Calu3 (cell line): Measurements from ENCODE around the gene ATP8B2. TPM values are rescaled to one million over a fixed set of nuclear protein-coding genes. Genes with fewer than 3 reads are reported as not detected.
"Not testable (repeated sequence)": the region's sequence is repeated elsewhere in the genome, so short reads cannot be mapped to it uniquely, and the experiment has no call there.

Experiments used
- BruUV-seq: library from RNA; stranded (reverse); fragments of 400-500 nt; replicated peaks from 2 replicates; lab custom pipeline; 2021; lab: Mats Ljungman, UMichigan
- CTCF ChIA-PET: fragments of 300-600 bp; sonication (Branson Sonifier 250); formaldehyde crosslinking; loops from one replicate; lab custom pipeline; 2022; ENCODE audit warnings: antibody characterized with exemption; lab: Charles Lee
- DNase-seq: peaks from one replicate; pipeline ENCODE4 v3.0.0; 2022
- H3K27ac Mint-ChIP-seq: one replicate; pipeline ENCODE4 v1.8.0; 2022; ENCODE audit warnings: mixed read lengths; ENCODE audit not compliant: unreplicated experiment
- H3K27me3 Mint-ChIP-seq: one replicate; pipeline ENCODE4 v1.8.0; 2022; ENCODE audit warnings: mixed read lengths; ENCODE audit not compliant: unreplicated experiment
- H3K36me3 Mint-ChIP-seq: one replicate; pipeline ENCODE4 v1.8.0; 2022; ENCODE audit warnings: mild to moderate bottlenecking, moderate library complexity, mixed read lengths; ENCODE audit not compliant: insufficient read depth, unreplicated experiment
- H3K4me1 Mint-ChIP-seq: one replicate; pipeline ENCODE4 v1.8.0; 2022; ENCODE audit warnings: mild to moderate bottlenecking, low read depth, mixed read lengths; ENCODE audit not compliant: unreplicated experiment
- H3K4me3 Mint-ChIP-seq: one replicate; pipeline ENCODE4 v1.8.0; 2022; ENCODE audit warnings: mild to moderate bottlenecking, low read depth, moderate library complexity, mixed read lengths; ENCODE audit not compliant: unreplicated experiment
- H3K9me3 Mint-ChIP-seq: one replicate; pipeline ENCODE4 v1.8.0; 2022; ENCODE audit warnings: low read depth, mixed read lengths; ENCODE audit not compliant: unreplicated experiment
- CTCF ChIP-seq: fragments of 200-600 bp; IDR thresholded peaks from one replicate; pipeline ENCODE4 v1.8.0; 2022; ENCODE audit warnings: antibody characterized with exemption; ENCODE audit not compliant: unreplicated experiment
- intact Hi-C: fragments of 100-400 bp; cut with micrococcal nuclease; formaldehyde crosslinking; loops from one replicate; pipeline ENCODE4 v1.10.0; 2022; ENCODE audit not compliant: unreplicated experiment
- total RNA-seq: library from RNA; stranded (reverse); gene quantifications from 2 replicates; pipeline ENCODE4 v1.2.3, GENCODE V29; 2022

The ATP8B2 gene
- total RNA-seq, 1 experiment from 2014 or later: 9.1 TPM

GRCh38 chr1:154360288-154360687 lies 35.0 kb downstream of the ATP8B2 start:
- no peak for DNase-seq
- Mint-ChIP-seq H3K27me3 (peaks cover 9% of the 10 kb centered on the region), H3K36me3 (no peaks in the 10 kb centered on the region), H3K9me3 (no peaks in the 10 kb centered on the region), H3K4me1 (no peaks in the 10 kb centered on the region), H3K4me3 (no peak overlapping the region), H3K27ac (no peak overlapping the region)
- CTCF ChIA-PET: interaction anchor here (0.6 to 1.1 kb wide), 4 partner anchors 119 to 1125 kb away, joined by 3 read pairs; no protein-coding TSS in a partner anchor
- intact Hi-C loops: no loop called here
- BruUV-seq: no TSS peak
- no peak for TF ChIP-seq CTCF

- H3K27ac Mint-ChIP-seq, intact Hi-C loops, BruUV-seq, H3K36me3 Mint-ChIP-seq, H3K27me3 Mint-ChIP-seq, H3K4me3 Mint-ChIP-seq, H3K9me3 Mint-ChIP-seq, DNase-seq, H3K4me1 Mint-ChIP-seq: not testable (repeated sequence)
- CTCF ChIA-PET: interaction anchor here (0.6 to 1.1 kb wide), 3 partner anchors 119 to 1124 kb away, joined by 3 to 4 read pairs (median 3); no protein-coding TSS in a partner anchor
These were observed 35.6 kb downstream of the ATP8B2 start for GRCh38 chr1:154360881-154361280.

- no peak for DNase-seq
- CTCF ChIA-PET: interaction anchor here (0.6 to 1.1 kb wide), 2 partner anchors 118 to 265 kb away, joined by 3 to 4 read pairs; no protein-coding TSS in a partner anchor
- no peak for TF ChIP-seq CTCF
- BruUV-seq: no TSS peak
- no peaks in the 10 kb centered on the region for H3K4me1 Mint-ChIP-seq
- no peaks in the 10 kb centered on the region for H3K9me3 Mint-ChIP-seq
- H3K36me3 Mint-ChIP-seq: no peaks in the 10 kb centered on the region
- H3K27ac Mint-ChIP-seq: no peak overlapping the region
- intact Hi-C loops: no loop called here
- H3K27me3 Mint-ChIP-seq: peaks cover 9% of the 10 kb centered on the region
- H3K4me3 Mint-ChIP-seq: no peak overlapping the region
These were observed 36.0 kb downstream of the ATP8B2 start for GRCh38 chr1:154361357-154361756.

- no peak overlapping the region for H3K27ac Mint-ChIP-seq
- TF ChIP-seq CTCF: no peak
- no TSS peak for BruUV-seq
- no peaks in the 10 kb centered on the region for H3K9me3 Mint-ChIP-seq
- H3K27me3 Mint-ChIP-seq: no peaks in the 10 kb centered on the region
- no peak overlapping the region for H3K4me3 Mint-ChIP-seq
- DNase-seq: peak; percentile 21
- intact Hi-C loops: no loop called here
- CTCF ChIA-PET: interaction anchor here (0.6 to 1.0 kb wide), 3 partner anchors 13 to 38 kb away, joined by 3 to 5 read pairs (median 5); no protein-coding TSS in a partner anchor
- peaks cover 14% of the 10 kb centered on the region for H3K4me1 Mint-ChIP-seq
- no peaks in the 10 kb centered on the region for H3K36me3 Mint-ChIP-seq
These were observed 46.1 kb downstream of the ATP8B2 start for GRCh38 chr1:154371436-154371835.

GRCh38 chr1:154373777-154374357 lies 48.5 kb downstream of the ATP8B2 start:
- BruUV-seq, H3K4me3 Mint-ChIP-seq, CTCF ChIA-PET, intact Hi-C loops, H3K27me3 Mint-ChIP-seq, H3K9me3 Mint-ChIP-seq, H3K36me3 Mint-ChIP-seq, DNase-seq, H3K27ac Mint-ChIP-seq: not testable (repeated sequence)
- peaks cover 14% of the 10 kb centered on the region for H3K4me1 Mint-ChIP-seq
